Measurements from ENCODE around the gene PISD.
"Not testable (repeated sequence)": the region's sequence is repeated elsewhere in the genome, so short reads cannot be mapped to it uniquely, and the experiment has no call there.

PISD gene

GRCh38 chr22:31661851-31662667 lies at the start of gene PISD:
TSS of gene PISD (minus strand) at chr22:31662215. CDS start at chr22:31662208, 7 bp downstream.
- Histone ChIP-seq H3K36me3 (ENCODE audit: control insufficient read depth, insufficient read depth, low read length) (no peaks in the 10 kb centered on the region), H3K27me3 (replicated peaks; ENCODE audit: control insufficient read depth, insufficient read depth, low read length) (no peaks in the 10 kb centered on the region), H3K4me3 (replicated peaks; ENCODE audit: low read depth, low read length) (peak within 1 kb of the TSS; percentile 92)
- no peak for TF ChIP-seq CTCF (IDR thresholded peaks at IDR 0.05; ENCODE audit: insufficient read depth, low read length, poor library complexity, severe bottlenecking)
- peak; percentile 96 for DNase-seq (ENCODE audit: extremely low read depth, insufficient read length)

GRCh38 chr22:31711226-31711625 lies 49.2 kb upstream of the PISD start:
- not testable (repeated sequence) for H3K27me3 ChIP-seq (replicated peaks; ENCODE audit: control insufficient read depth, insufficient read depth, low read length); H3K4me3 ChIP-seq (replicated peaks; ENCODE audit: low read depth, low read length); DNase-seq (ENCODE audit: extremely low read depth, insufficient read length)
- peaks cover 26% of the 10 kb centered on the region for H3K36me3 ChIP-seq (ENCODE audit: control insufficient read depth, insufficient read depth, low read length)

- H3K4me3 ChIP-seq (replicated peaks; ENCODE audit: low read depth, low read length) = no peak overlapping the region
- TF ChIP-seq CTCF (IDR thresholded peaks at IDR 0.05; ENCODE audit: insufficient read depth, low read length, poor library complexity, severe bottlenecking) = no peak
- DNase-seq (ENCODE audit: extremely low read depth, insufficient read length) = no peak
- no peaks in the 10 kb centered on the region for H3K27me3 ChIP-seq (replicated peaks; ENCODE audit: control insufficient read depth, insufficient read depth, low read length)
- H3K36me3 ChIP-seq (ENCODE audit: control insufficient read depth, insufficient read depth, low read length) = peaks cover 16% of the 10 kb centered on the region
Observed at GRCh38 chr22:31707519-31707918, 45.5 kb upstream of the PISD start.

GRCh38 chr22:31695423-31695822 lies 33.4 kb upstream of the PISD start:
- Histone ChIP-seq H3K27me3 (replicated peaks; ENCODE audit: control insufficient read depth, insufficient read depth, low read length) (no peaks in the 10 kb centered on the region), H3K4me3 (replicated peaks; ENCODE audit: low read depth, low read length) (no peak overlapping the region), H3K36me3 (ENCODE audit: control insufficient read depth, insufficient read depth, low read length) (peaks cover 11% of the 10 kb centered on the region)
- TF ChIP-seq CTCF (IDR thresholded peaks at IDR 0.05; ENCODE audit: insufficient read depth, low read length, poor library complexity, severe bottlenecking) = no peak
- DNase-seq (ENCODE audit: extremely low read depth, insufficient read length) = no peak

GRCh38 chr22:31694046-31694445 lies 32.0 kb upstream of the PISD start:
- H3K27me3 ChIP-seq (replicated peaks; ENCODE audit: control insufficient read depth, insufficient read depth, low read length) = not testable (repeated sequence)

GRCh38 chr22:31692186-31692886 lies 30.3 kb upstream of the PISD start:
- no peaks in the 10 kb centered on the region for H3K27me3 ChIP-seq (replicated peaks; ENCODE audit: control insufficient read depth, insufficient read depth, low read length)
- no peak for TF ChIP-seq CTCF (IDR thresholded peaks at IDR 0.05; ENCODE audit: insufficient read depth, low read length, poor library complexity, severe bottlenecking)
- H3K36me3 ChIP-seq (ENCODE audit: control insufficient read depth, insufficient read depth, low read length) = peaks cover 13% of the 10 kb centered on the region
- no peak for DNase-seq (ENCODE audit: extremely low read depth, insufficient read length)
- no peak overlapping the region for H3K4me3 ChIP-seq (replicated peaks; ENCODE audit: low read depth, low read length)

More at GRCh38 chr22:31694046-31694445, 32.0 kb upstream of the PISD start:
- DNase-seq (ENCODE audit: extremely low read depth, insufficient read length); H3K4me3 ChIP-seq (replicated peaks; ENCODE audit: low read depth, low read length): not testable (repeated sequence)
- peaks cover 11% of the 10 kb centered on the region for H3K36me3 ChIP-seq (ENCODE audit: control insufficient read depth, insufficient read depth, low read length)
